GM12891 (cell line): ENCODE measurements around the gene ACTR3C. TPM values are rescaled to one million over a fixed set of nuclear protein-coding genes. Genes with fewer than 3 reads are reported as not detected.

ENCODE experiments used
- DNase-seq: peaks from one replicate; pipeline ENCODE4 v3.0.0; 2011; ENCODE audit warnings: low spot score; ENCODE audit not compliant: insufficient read length
- FAIRE-seq: peaks from 2 replicates; lab custom pipeline; 2011; peaks lifted over from hg19 to GRCh38; lab: Jason Lieb, UNC
- PAX5 ChIP-seq: IDR thresholded peaks from 2 replicates; pipeline ENCODE4 v1.6.1; 2011; ENCODE audit warnings: low read length, moderate library complexity, mild to moderate bottlenecking; ENCODE audit not compliant: insufficient read depth, severe bottlenecking
- POLR2A ChIP-seq: IDR thresholded peaks from 2 replicates; pipeline ENCODE4 v1.6.1; 2011; ENCODE audit warnings: low read depth, low read length, control low read depth
- POLR2AphosphoS5 ChIP-seq: IDR thresholded peaks from 2 replicates; pipeline ENCODE4 v1.6.1; 2011; ENCODE audit warnings: low read depth, low read length, control low read depth
- POU2F2 ChIP-seq: IDR thresholded peaks from 2 replicates; pipeline ENCODE4 v1.6.1; 2011; ENCODE audit warnings: low read depth, mild to moderate bottlenecking, control low read depth, low read length, moderate library complexity
- SPI1 ChIP-seq: IDR thresholded peaks from 2 replicates; pipeline ENCODE4 v1.6.1; 2011; ENCODE audit warnings: low read depth, low read length, control low read depth
- TAF1 ChIP-seq: IDR thresholded peaks from 2 replicates; pipeline ENCODE4 v1.6.1; 2011; ENCODE audit warnings: low read depth, low read length, control low read depth
- polyA plus RNA-seq: library from polyadenylated mRNA; unstranded; fragments of >200 nt; gene quantifications from one replicate; pipeline ENCODE4 v1.2.1, GENCODE V29; 2012; ENCODE audit warnings: low read depth, missing spikeins, inconsistent platforms; ENCODE audit not compliant: missing spikeins

Gene ACTR3C
- 3.9 TPM for polyA plus RNA-seq

GRCh38 chr7:150322833-150323681 lies at the start of gene ACTR3C, which contains the start of gene LRRC61:
ACTR3C (minus strand) TSS chr7:150323545; CDS start chr7:150295296, 28,249 bp downstream.
LRRC61 (plus strand) TSS chr7:150323355; CDS start chr7:150336862, 13,507 bp downstream.
- FAIRE-seq (peak; percentile 97), DNase-seq (peak; percentile 67)
- TF ChIP-seq POLR2A = peak; percentile 83
- peak; percentile 74 for TF ChIP-seq PAX5
- TF ChIP-seq POU2F2 = 0 out of 2 replicates have a peak, but pooled peaks have one; percentile 67
- peak; percentile 91 for TF ChIP-seq POLR2AphosphoS5
- TF ChIP-seq SPI1 = no peak
- TF ChIP-seq TAF1 = peak; percentile 78

GRCh38 chr7:150372271-150373048 lies 49.1 kb upstream of the ACTR3C start:
- FAIRE-seq = no peak
- TF ChIP-seq TAF1 = no peak
- no peak for TF ChIP-seq SPI1
- no peak for TF ChIP-seq POU2F2
- TF ChIP-seq POLR2AphosphoS5 = no peak; the same call in 1 of the 2 replicates
- no peak for TF ChIP-seq PAX5
- no peak for TF ChIP-seq POLR2A
- no peak for DNase-seq

DNA sequence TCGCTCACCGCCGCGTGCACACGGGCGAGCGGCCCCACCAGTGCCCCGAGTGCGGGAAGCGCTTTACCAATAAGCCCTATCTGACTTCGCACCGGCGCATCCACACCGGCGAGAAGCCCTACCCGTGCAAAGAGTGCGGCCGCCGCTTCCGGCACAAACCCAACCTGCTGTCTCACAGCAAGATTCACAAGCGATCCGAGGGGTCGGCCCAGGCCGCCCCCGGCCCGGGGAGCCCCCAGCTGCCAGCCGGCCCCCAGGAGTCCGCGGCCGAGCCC lies 48.6 kb upstream of the ACTR3C start:
- no peak for DNase-seq
- FAIRE-seq = no peak
- TF ChIP-seq PAX5 (no peak), POLR2A (no peak), POLR2AphosphoS5 (no peak)

DNA sequence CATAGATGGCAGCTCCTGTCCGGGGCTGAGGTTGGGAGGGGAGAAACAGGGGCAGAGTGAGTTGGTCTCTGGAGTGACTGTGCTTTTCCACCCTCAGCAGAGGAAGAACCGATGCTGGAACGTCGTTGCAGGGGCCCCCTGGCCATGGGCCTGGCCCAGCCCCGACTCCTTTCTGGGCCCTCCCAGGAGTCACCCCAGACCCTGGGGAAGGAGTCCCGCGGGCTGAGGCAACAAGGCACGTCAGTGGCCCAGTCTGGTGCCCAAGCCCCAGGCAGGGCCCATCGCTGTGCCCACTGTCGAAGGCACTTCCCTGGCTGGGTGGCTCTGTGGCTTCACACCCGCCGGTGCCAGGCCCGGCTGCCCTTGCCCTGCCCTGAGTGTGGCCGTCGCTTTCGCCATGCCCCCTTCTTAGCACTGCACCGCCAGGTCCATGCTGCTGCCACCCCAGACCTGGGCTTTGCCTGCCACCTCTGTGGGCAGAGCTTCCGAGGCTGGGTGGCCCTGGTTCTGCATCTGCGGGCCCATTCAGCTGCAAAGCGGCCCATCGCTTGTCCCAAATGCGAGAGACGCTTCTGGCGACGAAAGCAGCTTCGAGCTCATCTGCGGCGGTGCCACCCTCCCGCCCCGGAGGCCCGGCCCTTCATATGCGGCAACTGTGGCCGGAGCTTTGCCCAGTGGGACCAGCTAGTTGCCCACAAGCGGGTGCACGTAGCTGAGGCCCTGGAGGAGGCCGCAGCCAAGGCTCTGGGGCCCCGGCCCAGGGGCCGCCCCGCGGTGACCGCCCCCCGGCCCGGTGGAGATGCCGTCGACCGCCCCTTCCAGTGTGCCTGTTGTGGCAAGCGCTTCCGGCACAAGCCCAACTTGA lies 48.0 kb upstream of the ACTR3C start:
- no peak for DNase-seq
- FAIRE-seq = no peak
- 0 out of 2 replicates have a peak, but pooled peaks have one; percentile 27 for TF ChIP-seq POLR2AphosphoS5
- TF ChIP-seq POLR2A = 0 out of 2 replicates have a peak, but pooled peaks have one; percentile 23
- TF ChIP-seq SPI1 = no peak
- no peak for TF ChIP-seq PAX5

DNA sequence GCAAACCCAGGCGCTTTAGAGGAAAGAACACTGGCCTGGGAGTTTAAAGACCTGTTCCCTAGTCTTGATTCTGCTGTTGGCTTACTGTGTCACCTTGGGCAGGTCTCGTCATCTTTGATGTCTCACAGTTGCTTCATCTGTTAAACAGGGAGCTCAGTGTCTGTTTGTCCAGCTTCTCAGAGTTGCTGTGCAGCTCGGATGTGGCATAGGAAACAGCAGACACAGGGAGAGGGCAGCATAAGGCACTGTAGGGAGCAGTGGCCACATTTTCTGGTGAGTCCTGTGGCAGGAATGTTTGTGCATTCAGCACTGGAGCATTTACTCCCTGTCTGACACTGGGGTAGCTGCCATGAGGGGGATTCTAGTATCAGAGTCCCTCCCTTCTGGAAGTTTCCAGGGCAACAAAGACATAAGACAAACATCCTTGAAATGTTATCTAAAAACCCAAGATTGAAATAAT lies 47.3 kb upstream of the ACTR3C start:
- no peak for DNase-seq
- no peak for FAIRE-seq

GRCh38 chr7:150369748-150370501 lies 46.6 kb upstream of the ACTR3C start:
- TF ChIP-seq POU2F2 (no peak), POLR2AphosphoS5 (0 out of 2 replicates have a peak, but pooled peaks have one; percentile 11)
- DNase-seq = no peak
- no peak for FAIRE-seq

More for the DNA sequence above, 47.3 kb upstream of the ACTR3C start:
- no peak for TF ChIP-seq PAX5

- peak; percentile 89 for FAIRE-seq
- TF ChIP-seq PAX5 = no peak
- peak; percentile 79 for TF ChIP-seq POLR2AphosphoS5
- peak; percentile 74 for TF ChIP-seq SPI1
- peak; percentile 58; the same call in 1 of the 2 replicates for TF ChIP-seq POLR2A
- TF ChIP-seq POU2F2 = no peak
- TF ChIP-seq TAF1 = peak; percentile 29
- peak; percentile 62 for DNase-seq
These were observed 45.8 kb upstream of the ACTR3C start for GRCh38 chr7:150368884-150369747.

DNA sequence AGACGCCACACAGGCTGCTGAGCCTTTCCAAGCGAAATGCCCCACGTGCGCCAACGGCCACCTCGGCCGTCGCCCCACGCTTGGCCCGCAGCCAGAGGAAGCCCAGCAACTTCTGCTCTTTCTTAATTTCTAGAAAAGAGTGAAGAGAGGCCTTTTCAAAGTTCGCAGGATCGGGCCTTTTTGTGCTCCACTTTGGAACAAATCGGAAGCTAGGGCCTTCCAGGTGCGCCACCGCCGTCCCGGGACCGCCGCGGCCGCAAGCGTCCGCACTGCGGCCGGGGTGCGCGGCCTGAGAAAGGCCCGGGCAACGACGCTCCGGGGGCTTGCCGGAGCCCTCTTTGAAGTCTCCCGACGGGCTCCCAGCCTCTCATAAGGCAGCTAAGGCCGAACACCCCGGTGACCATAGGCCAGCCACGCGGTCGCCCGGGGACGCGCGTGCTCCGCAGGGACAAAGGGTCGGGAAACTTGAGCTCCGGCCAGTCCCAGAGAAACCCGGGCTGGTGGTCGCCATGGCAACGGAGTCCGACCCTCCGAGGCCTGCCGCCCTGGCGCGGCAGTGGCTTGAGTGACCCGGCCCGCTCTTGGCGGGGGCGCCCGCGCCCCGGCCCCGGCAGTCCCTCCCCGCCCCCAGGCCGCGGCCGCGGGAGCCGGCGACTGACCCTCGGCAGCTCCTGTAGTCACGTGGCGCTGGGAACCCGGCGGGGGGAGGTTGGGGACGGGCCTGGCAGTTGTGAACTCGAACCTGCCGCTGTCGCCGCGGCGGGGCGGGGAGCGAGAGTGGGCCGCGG lies 44.9 kb upstream of the ACTR3C start, which contains the start of gene REPIN1:
REPIN1 (plus strand) TSS at position 727 of the 788 bp plus-strand sequence. CDS start 890 bp downstream, outside the sequence.
- peak; percentile 81 for FAIRE-seq
- TF ChIP-seq PAX5 (peak; percentile 24), SPI1 (no peak), POLR2AphosphoS5 (peak; percentile 32; the same call in 1 of the 2 replicates)
- DNase-seq = peak; percentile 79
